Activated naive CD4-positive, alpha-beta T cell treated with anti-CD3 and anti-CD28 coated beads for 36 hours (primary cell): ENCODE data around the gene SLC25A38. TPM values are rescaled to one million over a fixed set of nuclear protein-coding genes. Genes with fewer than 3 reads are reported as not detected.

Experiments
- CTCF ChIA-PET: fragments of 350-600 bp; sonication (Branson Sonifier 250); formaldehyde crosslinking; loops from one replicate; lab custom pipeline; 2021; ENCODE audit warnings: antibody characterized with exemption; lab: Charles Lee
- DNase-seq: peaks from one replicate; pipeline ENCODE4 v3.0.0-alpha.2; 2020
- H3K27ac Mint-ChIP-seq: one replicate; pipeline ENCODE4 v1.8.0; 2021; ENCODE audit warnings: mild to moderate bottlenecking, mixed read lengths
- H3K27me3 Mint-ChIP-seq: one replicate; pipeline ENCODE4 v1.8.0; 2021; ENCODE audit warnings: low read depth, mixed read lengths
- H3K36me3 Mint-ChIP-seq: one replicate; pipeline ENCODE4 v1.8.0; 2021; ENCODE audit warnings: low read depth, mixed read lengths
- H3K4me1 Mint-ChIP-seq: one replicate; pipeline ENCODE4 v1.8.0; 2021; ENCODE audit warnings: low read depth, mixed read lengths
- H3K4me3 Mint-ChIP-seq: one replicate; pipeline ENCODE4 v1.8.0; 2021; ENCODE audit warnings: mild to moderate bottlenecking, moderate library complexity, mixed read lengths
- H3K9me3 Mint-ChIP-seq: one replicate; pipeline ENCODE4 v1.8.0; 2021; ENCODE audit warnings: mixed read lengths
- intact Hi-C: fragments of 100-400 bp; cut with micrococcal nuclease; formaldehyde crosslinking; loops from one replicate; pipeline ENCODE4 v1.15.1; 2023
- total RNA-seq, 2 experiments: library from RNA; stranded (reverse); gene quantifications; one replicate each; pipeline ENCODE4 v1.2.3, GENCODE V29; 2021

SLC25A38 gene, protein sequence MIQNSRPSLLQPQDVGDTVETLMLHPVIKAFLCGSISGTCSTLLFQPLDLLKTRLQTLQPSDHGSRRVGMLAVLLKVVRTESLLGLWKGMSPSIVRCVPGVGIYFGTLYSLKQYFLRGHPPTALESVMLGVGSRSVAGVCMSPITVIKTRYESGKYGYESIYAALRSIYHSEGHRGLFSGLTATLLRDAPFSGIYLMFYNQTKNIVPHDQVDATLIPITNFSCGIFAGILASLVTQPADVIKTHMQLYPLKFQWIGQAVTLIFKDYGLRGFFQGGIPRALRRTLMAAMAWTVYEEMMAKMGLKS
- total RNA-seq, result 10 to 100 TPM; 20.9 to 21.0 TPM

DNA sequence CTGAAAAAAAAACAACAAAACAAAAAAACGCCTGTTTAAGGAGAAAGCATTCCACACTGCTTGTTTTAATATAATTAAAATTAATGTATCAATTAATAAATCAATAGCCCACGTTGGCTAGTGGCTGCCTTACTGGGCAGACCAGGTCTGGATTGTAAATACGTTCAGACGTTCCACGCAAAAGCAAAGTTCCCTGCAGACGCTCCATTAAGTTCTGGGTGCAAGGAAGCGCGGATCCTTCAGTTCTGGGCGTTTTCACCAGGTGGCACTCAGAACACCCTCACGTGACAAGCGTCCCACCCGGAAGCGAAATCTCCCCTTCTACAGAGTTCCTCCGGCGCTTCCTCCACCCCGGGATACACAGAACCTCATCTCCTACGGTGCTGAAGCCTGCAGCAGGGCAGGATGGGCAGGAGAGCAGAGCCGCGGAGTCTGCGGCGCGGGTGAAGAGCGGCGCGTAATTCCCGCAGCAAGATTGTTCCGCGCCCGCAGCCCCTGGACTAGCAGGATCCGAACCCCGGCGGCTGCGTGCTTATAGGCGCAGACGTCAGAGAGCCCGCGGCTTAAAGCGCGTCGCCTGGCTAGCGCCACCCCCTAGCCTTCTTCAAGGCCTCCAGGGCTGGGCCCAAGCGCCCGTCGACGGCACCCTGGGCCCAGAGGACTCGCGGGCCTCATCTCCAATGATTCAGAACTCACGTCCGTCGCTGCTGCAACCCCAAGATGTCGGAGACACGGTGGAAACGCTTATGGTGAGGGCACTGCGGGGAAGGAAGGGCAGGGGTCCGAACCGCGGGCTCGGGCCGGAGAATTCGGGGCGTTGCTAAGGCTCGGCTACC, at the start of gene SLC25A38:
TSS of gene SLC25A38 (plus strand) at position 326 of the 836 bp plus-strand sequence. CDS start at position 681, 355 bp downstream.
- DNase-seq, result peak; percentile 84
- CTCF ChIA-PET, result no interaction called here
- intact Hi-C loops, result loop anchor here (1.0 to 5.0 kb wide), 4 partner anchors 23 to 332 kb away; partner anchors contain the start of genes GORASP1, RPSA, SCN11A and TTC21A
- Mint-ChIP-seq H3K27me3 (no peaks in the 10 kb centered on the region), H3K27ac (peak within 1 kb of the TSS; percentile 97), H3K9me3 (no peaks in the 10 kb centered on the region), H3K36me3 (no peaks in the 10 kb centered on the region), H3K4me3 (peak within 1 kb of the TSS; percentile 89), H3K4me1 (peaks cover 39% of the 10 kb centered on the region)

DNA sequence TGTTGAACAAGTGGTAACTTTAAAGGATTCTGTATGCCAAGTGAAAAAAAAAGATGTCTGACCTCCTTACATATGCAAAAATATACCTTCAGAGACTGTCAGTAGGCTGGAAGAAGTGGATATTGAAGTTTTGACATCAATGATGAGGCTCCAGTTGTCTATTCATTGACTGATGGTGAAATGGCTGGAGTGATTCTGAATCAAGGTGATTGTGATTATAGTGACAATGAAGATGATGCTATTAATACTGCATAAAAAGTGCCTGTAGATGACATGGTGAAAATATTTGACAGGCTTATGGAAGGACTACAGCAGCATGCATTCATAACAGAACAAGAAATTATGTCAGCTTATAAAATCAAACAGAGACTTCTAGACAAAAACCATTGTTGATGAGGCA, 49.6 kb upstream of the SLC25A38 start:
- no peaks in the 10 kb centered on the region for H3K27me3 Mint-ChIP-seq
- no peaks in the 10 kb centered on the region for H3K36me3 Mint-ChIP-seq
- no peak overlapping the region for H3K4me3 Mint-ChIP-seq
- CTCF ChIA-PET, result no interaction called here
- H3K27ac Mint-ChIP-seq, result no peak overlapping the region
- peaks cover under 1% of the 10 kb centered on the region for H3K4me1 Mint-ChIP-seq
- intact Hi-C loops, result no loop called here
- no peaks in the 10 kb centered on the region for H3K9me3 Mint-ChIP-seq
- no peak for DNase-seq

DNA sequence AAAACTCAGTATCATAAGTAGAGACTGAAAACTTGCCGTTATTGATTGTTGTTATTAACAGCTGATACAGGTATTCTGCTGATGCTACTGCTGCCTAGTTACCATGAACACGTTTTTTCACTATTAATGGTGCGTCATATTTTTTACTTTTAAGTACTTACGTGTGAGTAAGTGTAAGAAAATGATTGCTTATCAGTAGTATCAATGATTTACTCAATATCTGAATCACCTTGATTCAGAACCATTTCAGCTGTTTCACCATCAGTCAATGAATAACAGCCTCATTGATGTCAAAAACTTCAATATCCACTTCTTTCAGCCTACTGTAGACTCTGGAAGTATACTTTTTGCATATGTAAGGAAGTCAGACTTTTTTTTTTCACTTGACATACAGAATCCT, 49.0 kb upstream of the SLC25A38 start:
- Mint-ChIP-seq H3K27ac (no peak overlapping the region), H3K27me3 (no peaks in the 10 kb centered on the region), H3K4me1 (no peaks in the 10 kb centered on the region), H3K4me3 (no peak overlapping the region), H3K36me3 (no peaks in the 10 kb centered on the region), H3K9me3 (no peaks in the 10 kb centered on the region)
- no peak for DNase-seq
- CTCF ChIA-PET, result no interaction called here
- intact Hi-C loops, result no loop called here

DNA sequence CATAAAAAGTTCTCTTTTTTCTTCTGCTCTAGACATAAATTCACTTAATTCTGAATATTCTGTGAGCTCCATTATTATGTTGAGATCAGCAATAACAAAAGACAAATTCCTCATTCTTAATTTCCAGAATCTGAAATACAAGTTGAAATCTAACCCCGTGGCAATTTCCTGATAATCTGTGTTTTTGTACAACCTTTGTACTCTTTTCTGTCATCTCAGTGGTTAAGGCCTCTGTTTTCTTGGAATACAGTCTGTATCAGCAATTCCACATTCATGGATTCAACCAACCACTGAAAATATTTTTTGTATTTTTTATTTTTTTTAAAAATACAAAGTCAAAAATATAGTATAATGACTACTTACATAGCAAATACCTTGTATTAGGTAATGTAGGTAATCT, 45.0 kb upstream of the SLC25A38 start:
- Mint-ChIP-seq H3K36me3 (no peaks in the 10 kb centered on the region), H3K4me1 (peaks cover 2% of the 10 kb centered on the region), H3K27me3 (no peaks in the 10 kb centered on the region)

DNA sequence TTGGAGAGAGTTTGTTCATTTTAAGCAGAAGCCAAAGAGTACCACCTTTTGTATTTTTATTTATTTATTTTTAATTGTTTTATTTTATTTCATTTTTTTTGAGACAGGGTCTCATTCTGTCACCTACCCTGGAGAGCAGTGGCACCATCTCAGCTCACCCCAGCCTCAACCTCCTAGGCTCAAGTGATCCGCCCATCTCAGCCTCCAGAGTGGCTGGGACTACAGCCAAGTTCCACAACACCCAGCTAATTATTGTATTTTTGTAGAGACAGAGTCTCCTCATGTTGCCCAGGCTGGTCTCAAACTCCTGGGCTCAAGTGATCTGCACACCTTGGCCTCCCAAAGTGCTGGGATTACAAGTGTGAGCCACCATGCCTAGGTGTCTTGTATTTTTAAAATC, 44.1 kb upstream of the SLC25A38 start:
- Mint-ChIP-seq H3K27ac (no peak overlapping the region), H3K27me3 (no peaks in the 10 kb centered on the region), H3K4me1 (peaks cover 9% of the 10 kb centered on the region), H3K9me3 (no peaks in the 10 kb centered on the region), H3K4me3 (no peak overlapping the region), H3K36me3 (no peaks in the 10 kb centered on the region)
- CTCF ChIA-PET, result interaction anchor here (0.6 kb wide), 1 partner anchor 20 kb away, joined by 3 read pairs; no protein-coding TSS in a partner anchor
- no peak for DNase-seq
- intact Hi-C loops, result no loop called here

More for the DNA sequence above, 45.0 kb upstream of the SLC25A38 start:
- H3K4me3 Mint-ChIP-seq, result no peak overlapping the region
- H3K27ac Mint-ChIP-seq, result no peak overlapping the region
- H3K9me3 Mint-ChIP-seq, result no peaks in the 10 kb centered on the region
- no peak for DNase-seq
- CTCF ChIA-PET, result interaction anchor here (0.6 kb wide), 1 partner anchor 21 kb away, joined by 3 read pairs; no protein-coding TSS in a partner anchor
- intact Hi-C loops, result no loop called here

DNA sequence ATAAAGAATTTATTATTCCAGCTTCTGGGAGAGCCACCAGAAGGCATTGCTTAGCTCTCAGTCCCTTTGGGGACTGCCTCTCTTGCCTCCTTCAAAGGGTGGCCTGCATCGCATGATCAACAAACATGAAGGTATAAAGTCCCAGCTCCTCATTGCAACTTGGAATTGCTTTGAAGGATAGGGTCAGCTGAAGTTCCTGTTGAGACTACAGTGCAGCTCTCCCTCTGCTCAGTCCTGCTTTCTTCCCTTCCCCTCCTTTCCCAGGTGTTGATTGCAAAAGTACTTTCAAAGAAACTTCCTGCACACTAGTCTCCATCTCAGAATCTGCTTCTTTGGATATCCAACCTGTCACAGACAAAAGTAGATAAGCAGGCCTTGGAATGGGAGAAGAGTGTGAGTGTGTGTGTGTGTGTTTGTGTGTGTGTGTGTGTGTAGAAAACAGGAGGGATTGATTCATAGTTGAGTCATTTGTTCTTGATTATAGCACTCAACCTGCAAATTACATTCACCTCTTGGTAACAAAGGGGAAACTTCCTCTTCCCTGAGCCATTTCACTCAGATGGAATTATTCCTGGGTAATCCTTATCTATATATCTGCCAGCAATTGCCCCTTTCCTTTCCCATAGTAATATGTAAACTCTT, 40.0 kb upstream of the SLC25A38 start:
- Mint-ChIP-seq H3K27me3 (no peaks in the 10 kb centered on the region), H3K4me3 (no peak overlapping the region), H3K36me3 (no peaks in the 10 kb centered on the region), H3K9me3 (no peaks in the 10 kb centered on the region), H3K4me1 (peaks cover 32% of the 10 kb centered on the region), H3K27ac (no peak overlapping the region)
- CTCF ChIA-PET, result interaction anchor here (0.7 to 1.5 kb wide), 2 partner anchors 35 to 871 kb away, joined by 3 to 6 read pairs; no protein-coding TSS in a partner anchor
- intact Hi-C loops, result no loop called here
- DNase-seq, result no peak

DNA sequence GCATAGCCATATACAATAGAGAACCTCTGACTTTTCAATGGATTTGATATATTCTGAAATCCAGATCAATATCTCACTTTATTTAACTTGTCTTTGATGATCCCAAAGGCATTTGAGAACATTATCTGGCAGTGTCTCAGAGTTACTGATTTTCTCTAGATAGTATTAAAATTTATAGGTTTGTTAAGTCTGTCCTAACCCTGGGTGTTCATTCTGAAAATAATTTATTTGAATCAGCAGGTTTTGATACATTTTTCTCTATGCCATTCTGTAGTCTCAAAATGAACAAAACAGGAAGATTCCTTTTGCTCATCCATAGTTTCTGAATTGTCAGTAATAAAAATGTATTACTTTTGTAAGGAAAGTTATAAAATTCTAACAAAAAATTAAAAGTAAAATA, 39.4 kb upstream of the SLC25A38 start:
- CTCF ChIA-PET, result no interaction called here
- no peaks in the 10 kb centered on the region for H3K27me3 Mint-ChIP-seq
- H3K36me3 Mint-ChIP-seq, result no peaks in the 10 kb centered on the region
- H3K27ac Mint-ChIP-seq, result no peak overlapping the region
- no peak for DNase-seq
- peaks cover 32% of the 10 kb centered on the region for H3K4me1 Mint-ChIP-seq
- intact Hi-C loops, result no loop called here
- H3K9me3 Mint-ChIP-seq, result no peaks in the 10 kb centered on the region
- H3K4me3 Mint-ChIP-seq, result no peak overlapping the region

DNA sequence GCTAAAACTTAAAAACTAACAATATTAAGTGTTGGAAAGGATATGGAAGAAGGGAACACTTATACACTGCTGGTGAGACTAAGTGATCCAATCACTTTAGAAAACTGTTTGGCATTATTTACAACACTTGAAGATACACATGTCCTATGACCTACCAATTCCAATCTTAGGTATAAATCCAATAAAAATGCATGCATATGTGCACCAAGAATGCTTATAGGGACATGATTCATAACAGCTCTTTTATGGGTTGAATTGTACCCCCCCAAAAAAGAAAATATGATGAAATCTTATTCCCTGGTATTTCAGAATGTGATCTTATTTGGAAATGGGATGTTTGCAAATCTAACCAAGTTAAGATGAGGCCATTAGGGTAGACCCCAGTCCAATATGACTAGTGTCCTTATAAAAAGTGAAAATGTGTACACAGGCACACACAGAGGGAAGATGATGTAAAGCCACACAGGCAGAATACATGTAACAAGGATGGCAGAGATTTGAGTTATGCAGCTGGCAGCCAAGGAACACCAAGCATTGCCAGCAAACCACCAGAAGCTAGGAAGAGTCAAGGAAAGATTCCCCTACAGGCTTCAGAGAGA, 38.3 kb upstream of the SLC25A38 start:
- CTCF ChIA-PET, result interaction anchor here (1.4 to 3.5 kb wide), 2 partner anchors 16 to 32 kb away, joined by 5 to 16 read pairs; no protein-coding TSS in a partner anchor

DNA sequence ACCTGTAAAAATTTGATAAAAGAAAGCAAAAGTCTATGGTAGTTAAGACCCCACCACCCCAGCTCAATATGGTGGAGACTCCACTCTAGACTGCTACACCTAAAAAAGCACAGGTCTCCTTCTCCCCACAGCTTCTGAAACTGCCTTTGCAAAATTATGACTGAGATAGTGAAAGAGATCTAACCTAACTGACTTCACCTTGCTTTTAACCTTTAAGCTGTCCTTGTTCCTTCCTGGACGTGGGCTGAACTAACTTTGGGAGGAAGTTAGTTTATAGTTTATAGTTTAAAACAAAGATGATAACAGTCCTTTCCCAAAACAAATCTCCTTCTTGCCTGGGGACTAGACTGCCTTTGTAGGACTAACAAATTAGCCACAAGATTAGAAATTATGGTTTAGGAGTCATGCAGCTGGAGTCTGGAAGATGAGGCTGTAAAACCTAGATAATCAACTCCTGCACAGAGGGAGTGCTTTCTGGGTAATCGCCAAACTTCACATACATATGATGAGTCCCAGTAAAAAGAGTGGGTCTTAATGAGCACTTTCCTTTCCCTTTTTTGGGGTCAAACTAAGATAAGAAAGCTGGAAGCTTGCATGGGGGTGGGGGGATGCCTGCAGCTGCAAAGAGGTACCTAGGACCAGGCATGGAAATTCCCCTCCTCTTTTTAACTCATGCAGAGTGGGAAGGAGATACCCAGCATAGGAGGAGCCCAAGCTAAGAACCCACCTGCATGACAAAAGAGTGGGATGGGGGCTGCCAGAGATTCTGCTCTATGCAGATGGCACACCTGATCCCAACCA, 36.2 kb upstream of the SLC25A38 start:
- Mint-ChIP-seq H3K36me3 (no peaks in the 10 kb centered on the region), H3K27ac (peak overlapping the region; percentile 37), H3K4me1 (peaks cover 43% of the 10 kb centered on the region), H3K4me3 (no peak overlapping the region), H3K9me3 (no peaks in the 10 kb centered on the region), H3K27me3 (no peaks in the 10 kb centered on the region)
- peak; percentile 20 for DNase-seq
- CTCF ChIA-PET, result interaction anchor here (0.6 to 3.5 kb wide), 10 partner anchors 14 to 174 kb away, joined by 3 to 21 read pairs (median 3); no protein-coding TSS in a partner anchor
- intact Hi-C loops, result loop anchor here (1.0 to 2.0 kb wide), 2 partner anchors 19 to 38 kb away; no protein-coding TSS in a partner anchor

More for the DNA sequence above, 38.3 kb upstream of the SLC25A38 start:
- intact Hi-C loops, result no loop called here
- Mint-ChIP-seq H3K4me1 (peaks cover 35% of the 10 kb centered on the region), H3K4me3 (no peak overlapping the region), H3K36me3 (no peaks in the 10 kb centered on the region), H3K9me3 (no peaks in the 10 kb centered on the region), H3K27ac (no peak overlapping the region), H3K27me3 (no peaks in the 10 kb centered on the region)
- no peak for DNase-seq

DNA sequence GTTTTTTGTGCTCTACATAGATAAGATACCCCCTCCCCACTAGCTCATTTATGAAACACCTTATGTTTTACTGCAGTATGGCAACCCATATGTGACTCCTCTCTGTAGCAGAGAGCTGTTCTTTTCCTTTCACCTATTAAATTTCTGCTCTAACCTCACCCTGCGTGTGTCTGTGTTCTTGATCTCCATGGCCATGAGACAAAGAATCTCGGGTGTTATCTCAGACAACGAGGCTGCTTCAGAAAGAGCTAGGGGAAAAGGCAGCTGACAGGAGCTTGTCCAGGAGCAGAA, 35.6 kb upstream of the SLC25A38 start:
- CTCF ChIA-PET, result interaction anchor here (0.8 to 3.5 kb wide), 7 partner anchors 13 to 60 kb away, joined by 3 to 21 read pairs (median 3); no protein-coding TSS in a partner anchor
- DNase-seq, result no peak
- no peaks in the 10 kb centered on the region for H3K27me3 Mint-ChIP-seq
- H3K36me3 Mint-ChIP-seq, result no peaks in the 10 kb centered on the region
- H3K4me3 Mint-ChIP-seq, result no peak overlapping the region
- intact Hi-C loops, result loop anchor here (2.0 kb wide), 1 partner anchor 37 kb away; no protein-coding TSS in a partner anchor
- H3K9me3 Mint-ChIP-seq, result no peaks in the 10 kb centered on the region
- H3K4me1 Mint-ChIP-seq, result peaks cover 43% of the 10 kb centered on the region
- H3K27ac Mint-ChIP-seq, result no peak overlapping the region

DNA sequence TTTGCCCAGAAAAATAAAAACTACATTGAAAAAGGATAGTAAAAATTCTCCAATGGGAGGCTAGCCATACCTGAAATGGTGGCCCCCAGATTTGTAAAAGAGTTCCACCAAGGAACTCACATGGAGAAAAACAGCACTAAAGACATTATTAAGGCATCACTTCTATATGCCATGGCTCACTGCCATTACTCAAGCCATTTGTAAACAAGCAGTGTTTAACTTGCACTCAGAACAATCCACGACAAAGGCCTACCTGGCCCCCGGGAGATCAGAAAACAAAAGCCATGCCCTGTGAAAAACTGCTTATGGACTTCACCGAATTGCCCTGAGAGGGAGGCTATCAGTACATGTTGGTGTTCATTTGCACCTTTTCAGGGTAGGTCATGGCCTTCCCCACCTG, 34.1 kb upstream of the SLC25A38 start:
- no peak for DNase-seq

More for the DNA sequence above, 34.1 kb upstream of the SLC25A38 start:
- CTCF ChIA-PET, result no interaction called here
- no peak overlapping the region for H3K4me3 Mint-ChIP-seq
- H3K36me3 Mint-ChIP-seq, result no peaks in the 10 kb centered on the region
- intact Hi-C loops, result no loop called here
- no peak overlapping the region for H3K27ac Mint-ChIP-seq
- H3K4me1 Mint-ChIP-seq, result peaks cover 34% of the 10 kb centered on the region
- H3K9me3 Mint-ChIP-seq, result no peaks in the 10 kb centered on the region
- H3K27me3 Mint-ChIP-seq, result no peaks in the 10 kb centered on the region
